ENCODE data around the gene NBPF15. TPM values are rescaled to one million over a fixed set of nuclear protein-coding genes. Genes with fewer than 3 reads are reported as not detected.

NBPF15 gene
- total and polyA plus RNA-seq, 12 donors = 4.7 to 18.1 (median 8.6) TPM

Other genes with a start within 250 kb of the NBPF15 start
- gene PPIAL4E, start 88.0 kb downstream of the NBPF15 start, total RNA-seq = not detected
- gene PPIAL4E, start 88.0 kb downstream of the NBPF15 start, polyA plus RNA-seq = not detected
- not detected for gene PPIAL4F, start 131.2 kb upstream of the NBPF15 start, total RNA-seq
- not detected for gene PPIAL4F, start 131.2 kb upstream of the NBPF15 start, polyA plus RNA-seq